Prostate gland (tissue), 2 donors: ENCODE data around the gene STKLD1. TPM values are rescaled to one million over a fixed set of nuclear protein-coding genes. Genes with fewer than 3 reads are reported as not detected.
"Not testable (repeated sequence)": the region's sequence is repeated elsewhere in the genome, so short reads cannot be mapped to it uniquely, and the experiment has no call there.

Experiments used
- DNase-seq: peaks from one replicate; pipeline ENCODE4 v3.0.0-alpha.2; 2019; ENCODE audit warnings: low spot score
- H3K27ac ChIP-seq, 2 donors: fragments of 200-600 bp; sonication (generic); 2 replicates each; pipeline ENCODE4 v1.5.1; 2017 to 2019
- H3K27me3 ChIP-seq: fragments of 200-600 bp; sonication (generic); replicated peaks from 2 replicates; pipeline ENCODE4 v1.5.1; 2019; ENCODE audit not compliant: insufficient read depth
- H3K36me3 ChIP-seq, 2 donors: fragments of 200-600 bp; sonication (generic); 1 replicate in 1 of 2; 2 replicates in 1 of 2; pipeline versions ENCODE4 v1.5.1 to v1.8.1; 2017 to 2019
- H3K4me1 ChIP-seq: fragments of 200-600 bp; sonication (generic); replicated peaks from 2 replicates; pipeline ENCODE4 v1.5.1; 2019
- H3K4me3 ChIP-seq, 2 donors: fragments of 200-600 bp; sonication (generic); 2 replicates each; pipeline ENCODE4 v1.5.1; 2017 to 2019
- H3K9me3 ChIP-seq: fragments of 200-600 bp; sonication (generic); 2 replicates; pipeline ENCODE4 v1.5.1; 2017
- POLR2A ChIP-seq: fragments of 450-650 bp; IDR thresholded peaks from one replicate; pipeline ENCODE4 v1.6.1; 2016; ENCODE audit warnings: antibody characterized with exemption, mild to moderate bottlenecking
- POLR2AphosphoS5 ChIP-seq: sonication (generic); formaldehyde crosslinking; IDR thresholded peaks from one replicate; pipeline ENCODE4 v1.6.1; 2017; ENCODE audit warnings: antibody characterized with exemption
- whole genome bisulfite sequencing: methylation state at CpG from one replicate; pipeline ENCODE4 v1.1.5; 2018; 5-methylcytosine and 5-hydroxymethylcytosine counted together
- intact Hi-C: fragments of 100-400 bp; cut with DNase I; formaldehyde crosslinking; loops from one replicate; pipeline ENCODE4 v1.14.2; 2022
- total RNA-seq, 2 donors: library from RNA; depleted of rRNA; stranded (reverse); fragments of >200 nt; gene quantifications; one replicate each; pipeline ENCODE4 v1.1.0, GENCODE V29; 2016
- TF ChIP-seq, protein P1 (sequence below), 4 experiments: fragments of 200-600 bp in 2 of 4; fragments of 450-650 bp in 2 of 4; sonication (generic) in 2 of 4; IDR thresholded peaks; 1 replicate in 3 of 4; 2 replicates in 1 of 4; pipeline ENCODE4 v1.5.1; 2016 to 2019; ENCODE audit warnings: antibody characterized with exemption in 4 of 4, mild to moderate bottlenecking in 2 of 4, moderate library complexity in 2 of 4

Gene STKLD1
- total RNA-seq, 2 donors from 2014 or later, result 0.87 to 1.0 TPM

DNA sequence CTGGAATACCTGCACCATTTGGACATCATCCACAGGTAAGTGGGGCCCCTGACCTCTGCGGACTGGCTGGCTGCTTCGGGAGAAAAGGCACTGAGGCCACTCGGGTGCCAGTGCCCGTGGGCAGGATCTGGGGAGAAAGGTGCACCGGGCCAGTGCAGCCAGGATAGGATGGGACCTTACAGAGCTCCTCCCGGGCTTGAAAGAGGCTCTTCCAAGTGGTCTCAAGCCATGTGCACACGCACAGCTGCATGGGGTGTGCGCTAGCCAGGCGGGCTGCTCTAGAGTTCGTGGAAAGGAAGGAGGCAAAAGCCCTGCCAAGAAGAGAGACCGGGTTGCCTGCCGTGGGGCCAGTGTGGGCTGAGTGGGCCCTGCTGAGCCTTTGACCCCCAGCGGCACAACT, 13.4 kb downstream of the STKLD1 start:
- 90% methylated on average over 13 of the region's 13 CpGs for WGBS
- Histone ChIP-seq H3K4me1 (no peaks in the 10 kb centered on the region), H3K9me3 (no peaks in the 10 kb centered on the region), H3K27ac (no peak overlapping the region), H3K36me3 (no peaks in the 10 kb centered on the region), H3K27me3 (peaks cover 4% of the 10 kb centered on the region), H3K4me3 (no peak overlapping the region)
- TF ChIP-seq POLR2AphosphoS5, result no peak
- TF ChIP-seq POLR2A, result no peak
- TF ChIP-seq, protein P1, sequence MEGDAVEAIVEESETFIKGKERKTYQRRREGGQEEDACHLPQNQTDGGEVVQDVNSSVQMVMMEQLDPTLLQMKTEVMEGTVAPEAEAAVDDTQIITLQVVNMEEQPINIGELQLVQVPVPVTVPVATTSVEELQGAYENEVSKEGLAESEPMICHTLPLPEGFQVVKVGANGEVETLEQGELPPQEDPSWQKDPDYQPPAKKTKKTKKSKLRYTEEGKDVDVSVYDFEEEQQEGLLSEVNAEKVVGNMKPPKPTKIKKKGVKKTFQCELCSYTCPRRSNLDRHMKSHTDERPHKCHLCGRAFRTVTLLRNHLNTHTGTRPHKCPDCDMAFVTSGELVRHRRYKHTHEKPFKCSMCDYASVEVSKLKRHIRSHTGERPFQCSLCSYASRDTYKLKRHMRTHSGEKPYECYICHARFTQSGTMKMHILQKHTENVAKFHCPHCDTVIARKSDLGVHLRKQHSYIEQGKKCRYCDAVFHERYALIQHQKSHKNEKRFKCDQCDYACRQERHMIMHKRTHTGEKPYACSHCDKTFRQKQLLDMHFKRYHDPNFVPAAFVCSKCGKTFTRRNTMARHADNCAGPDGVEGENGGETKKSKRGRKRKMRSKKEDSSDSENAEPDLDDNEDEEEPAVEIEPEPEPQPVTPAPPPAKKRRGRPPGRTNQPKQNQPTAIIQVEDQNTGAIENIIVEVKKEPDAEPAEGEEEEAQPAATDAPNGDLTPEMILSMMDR (IDR thresholded peaks at IDR 0.05), result no peak
- intact Hi-C loops, result no loop called here
- no peak for DNase-seq

DNA sequence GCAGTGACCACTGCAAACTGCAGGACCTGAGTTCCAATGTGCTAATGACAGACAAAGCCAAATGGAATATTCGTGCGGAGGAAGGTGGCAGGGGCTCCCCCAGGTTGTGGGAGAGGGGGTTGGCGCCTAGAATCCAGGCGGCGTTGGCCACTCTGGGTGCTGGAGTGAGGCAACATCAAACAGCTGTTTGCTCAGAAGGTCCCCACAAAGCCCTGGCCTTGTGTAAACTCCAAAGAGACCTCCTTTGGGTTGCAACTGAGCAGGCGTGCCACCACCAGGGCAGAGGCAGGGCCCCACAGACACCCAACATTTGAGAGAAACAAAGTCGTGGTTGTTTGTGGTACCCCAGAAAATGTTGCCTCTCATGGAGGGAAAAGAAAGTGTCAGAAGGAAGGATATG, 14.5 kb downstream of the STKLD1 start:
- Histone ChIP-seq H3K36me3 (no peaks in the 10 kb centered on the region), H3K27me3 (peaks cover 4% of the 10 kb centered on the region), H3K9me3 (no peaks in the 10 kb centered on the region), H3K4me3 (no peak overlapping the region), H3K4me1 (no peaks in the 10 kb centered on the region), H3K27ac (no peak overlapping the region)
- intact Hi-C loops, result no loop called here
- TF ChIP-seq POLR2AphosphoS5, result no peak
- TF ChIP-seq, protein P1 (IDR thresholded peaks at IDR 0.05), result no peak
- no peak for TF ChIP-seq POLR2A
- no peak for DNase-seq
- 85% methylated on average over 7 of the region's 7 CpGs for WGBS

DNA sequence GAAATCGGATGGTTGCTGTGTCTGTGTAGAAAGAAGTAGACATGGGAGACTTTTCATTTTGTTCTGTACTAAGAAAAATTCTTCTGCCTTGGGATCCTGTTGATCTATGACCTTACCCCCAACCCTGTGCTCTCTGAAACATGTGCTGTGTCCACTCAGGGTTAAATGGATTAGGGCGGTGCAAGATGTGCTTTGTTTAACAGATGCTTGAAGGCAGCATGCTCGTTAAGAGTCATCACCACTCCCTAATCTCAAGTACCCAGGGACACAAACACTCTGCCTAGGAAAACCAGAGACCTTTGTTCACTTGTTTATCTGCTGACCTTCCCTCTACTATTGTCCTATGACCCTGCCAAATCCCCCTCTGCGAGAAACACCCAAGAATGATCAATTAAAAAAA, 15.3 kb downstream of the STKLD1 start:
- H3K27ac ChIP-seq, intact Hi-C loops, H3K27me3 ChIP-seq, DNase-seq, H3K36me3 ChIP-seq, H3K4me1 ChIP-seq, H3K4me3 ChIP-seq, H3K9me3 ChIP-seq: not testable (repeated sequence)
- WGBS, result 58% methylated on average over 3 of the region's 4 CpGs

DNA sequence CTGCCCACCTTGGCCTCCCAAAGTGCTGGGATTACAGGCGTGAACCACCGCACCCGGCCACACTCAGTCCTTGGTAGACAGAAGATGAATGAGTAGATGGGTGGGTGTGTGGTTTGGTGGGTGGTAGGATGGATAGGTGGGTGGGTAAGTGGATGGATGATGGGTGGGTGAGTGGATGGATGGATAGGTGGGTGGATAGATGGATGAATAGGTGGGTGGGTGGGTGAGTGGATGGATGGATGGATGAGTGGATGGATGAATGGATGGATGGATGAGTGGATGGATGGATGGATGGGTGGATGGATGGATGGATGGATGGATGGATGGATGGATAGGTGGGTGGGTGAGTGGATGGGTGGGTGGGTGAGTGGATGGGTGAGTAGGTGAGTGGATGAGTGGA, 16.1 kb downstream of the STKLD1 start:
- 99% methylated on average over 3 of the region's 3 CpGs for WGBS
- H3K27me3 ChIP-seq, DNase-seq, intact Hi-C loops, H3K27ac ChIP-seq, H3K9me3 ChIP-seq, H3K4me3 ChIP-seq, H3K36me3 ChIP-seq, H3K4me1 ChIP-seq: not testable (repeated sequence)

DNA sequence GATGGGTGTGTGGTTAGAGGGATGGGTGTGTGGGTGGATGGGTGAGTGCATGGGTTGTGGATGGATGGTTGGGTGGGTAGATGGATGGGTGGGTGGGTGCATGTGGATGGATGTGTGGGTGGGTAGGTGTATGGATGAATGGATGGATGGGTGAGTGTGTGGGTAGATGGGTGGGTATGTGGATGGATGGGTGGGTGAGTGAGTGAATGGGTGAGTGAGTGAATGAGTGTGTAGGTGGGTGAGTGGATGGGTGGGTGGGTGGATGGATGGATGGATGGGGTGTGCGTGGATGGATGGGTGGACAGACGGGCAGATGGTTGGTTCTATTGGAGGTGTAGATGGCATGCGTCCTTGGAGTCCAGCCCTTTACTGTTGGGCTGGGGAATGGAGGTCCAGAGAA, 17.2 kb downstream of the STKLD1 start:
- no peak for DNase-seq
- H3K4me1 ChIP-seq, result no peaks in the 10 kb centered on the region
- no peak for TF ChIP-seq POLR2A
- TF ChIP-seq, protein P1 (IDR thresholded peaks at IDR 0.05), result no peak
- no peak for TF ChIP-seq POLR2AphosphoS5
- 93% methylated on average over 3 of the region's 3 CpGs for WGBS
- intact Hi-C loops, result no loop called here
- H3K27ac ChIP-seq, result no peak overlapping the region
- peaks cover 4% of the 10 kb centered on the region for H3K27me3 ChIP-seq
- no peaks in the 10 kb centered on the region for H3K9me3 ChIP-seq
- H3K36me3 ChIP-seq, result no peaks in the 10 kb centered on the region
- no peak overlapping the region for H3K4me3 ChIP-seq

DNA sequence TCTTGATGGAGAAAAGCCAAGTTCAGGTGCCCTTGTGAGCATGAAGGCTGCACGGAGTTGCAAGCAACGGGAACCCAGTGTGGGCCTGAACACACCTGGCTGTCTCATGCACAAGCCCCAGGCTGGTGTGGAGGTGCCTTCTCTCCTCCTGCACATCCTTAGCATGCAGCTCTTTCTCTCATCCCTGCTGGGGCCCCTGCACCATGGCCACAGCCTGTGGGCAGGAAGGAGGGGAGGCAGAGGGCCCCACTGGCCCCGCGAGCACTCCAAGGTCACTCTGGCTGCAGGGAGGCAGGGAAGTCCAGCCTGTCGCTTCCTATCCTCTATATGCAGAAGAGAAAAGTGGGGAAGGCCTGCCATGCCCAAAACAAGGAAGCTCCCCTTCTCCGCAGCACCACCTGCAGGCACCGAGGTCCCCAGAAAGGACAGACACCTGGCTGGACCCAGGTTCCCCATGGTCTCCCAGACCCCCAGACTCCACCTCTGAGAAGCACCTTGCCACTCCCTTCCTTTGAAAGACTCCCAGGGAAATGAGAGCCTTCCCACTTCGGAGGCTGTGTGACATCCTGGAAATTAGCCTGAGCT, 18.6 kb downstream of the STKLD1 start:
- intact Hi-C loops, result no loop called here
- no peak overlapping the region for H3K27ac ChIP-seq
- TF ChIP-seq POLR2A (no peak), POLR2AphosphoS5 (no peak)
- TF ChIP-seq, protein P1 (IDR thresholded peaks at IDR 0.05), result no peak
- peaks cover 4% of the 10 kb centered on the region for H3K27me3 ChIP-seq
- no peaks in the 10 kb centered on the region for H3K9me3 ChIP-seq
- WGBS, result 34% methylated on average over 8 of the region's 8 CpGs
- DNase-seq, result no peak
- H3K4me3 ChIP-seq, result no peak overlapping the region
- no peaks in the 10 kb centered on the region for H3K36me3 ChIP-seq
- no peaks in the 10 kb centered on the region for H3K4me1 ChIP-seq
